H9 (cell line): ENCODE data around the gene KLK7. TPM values are rescaled to one million over a fixed set of nuclear protein-coding genes. Genes with fewer than 3 reads are reported as not detected.

Experiments used
- DNase-seq: peaks from one replicate; pipeline ENCODE4 v3.0.0-alpha.2; 2017
- H2AFZ ChIP-seq: one replicate; pipeline ENCODE4 v1.6.1; 2013; ENCODE audit warnings: mild to moderate bottlenecking, low read length, control low read depth, moderate library complexity
- H2AK5ac ChIP-seq: 2 replicates; pipeline ENCODE4 v1.6.1; 2013; ENCODE audit warnings: low read length, control low read depth, mixed read lengths; ENCODE audit not compliant: insufficient read length
- H2BK120ac ChIP-seq: one replicate; pipeline ENCODE4 v1.6.1; 2013; ENCODE audit warnings: low read depth, mild to moderate bottlenecking, low read length, control low read depth, inconsistent platforms; ENCODE audit not compliant: poor library complexity, severe bottlenecking
- H2BK12ac ChIP-seq: 2 replicates; pipeline ENCODE4 v1.6.1; 2013; ENCODE audit warnings: low read length, control low read depth, mixed read lengths, low read depth; ENCODE audit not compliant: insufficient read length
- H2BK15ac ChIP-seq: 2 replicates; pipeline ENCODE4 v1.6.1; 2013; ENCODE audit warnings: low read depth, low read length, control low read depth
- H2BK20ac ChIP-seq: one replicate; pipeline ENCODE4 v1.6.1; 2013; ENCODE audit warnings: low read depth, mild to moderate bottlenecking, low read length, control low read depth, inconsistent platforms; ENCODE audit not compliant: poor library complexity, severe bottlenecking
- H2BK5ac ChIP-seq: 2 replicates; pipeline ENCODE4 v1.6.1; 2013; ENCODE audit warnings: low read length, control low read depth, mixed read lengths; ENCODE audit not compliant: insufficient read length
- H3K14ac ChIP-seq: 2 replicates; pipeline ENCODE4 v1.6.1; 2013; ENCODE audit warnings: low read length, control low read depth; ENCODE audit not compliant: insufficient read depth
- H3K18ac ChIP-seq: 2 replicates; pipeline ENCODE4 v1.6.1; 2013; ENCODE audit warnings: low read depth, mild to moderate bottlenecking, mixed read lengths, low read length, control low read depth; ENCODE audit not compliant: insufficient read length
- H3K23ac ChIP-seq: 2 replicates; pipeline ENCODE4 v1.6.1; 2013; ENCODE audit warnings: low read length, control low read depth, mixed read lengths, low read depth; ENCODE audit not compliant: insufficient read length
- H3K23me2 ChIP-seq: 2 replicates; pipeline ENCODE4 v1.6.1; 2013; ENCODE audit warnings: low read depth, mild to moderate bottlenecking, mixed read lengths, low read length, control low read depth; ENCODE audit not compliant: insufficient read length, poor library complexity, severe bottlenecking
- H3K27ac ChIP-seq: 2 replicates; pipeline ENCODE4 v1.5.1; 2013; ENCODE audit warnings: low read length, control low read depth, mixed read lengths, low read depth; ENCODE audit not compliant: insufficient read length
- H3K27me3 ChIP-seq: 2 replicates; pipeline ENCODE4 v1.6.1; 2013; ENCODE audit warnings: low read length, control low read depth, inconsistent platforms; ENCODE audit not compliant: insufficient read depth
- H3K4ac ChIP-seq: 2 replicates; pipeline ENCODE4 v1.6.1; 2013; ENCODE audit warnings: low read depth, mild to moderate bottlenecking, control low read depth, inconsistent platforms, low read length, moderate library complexity
- H3K4me1 ChIP-seq: 2 replicates; pipeline ENCODE4 v1.6.1; 2013; ENCODE audit warnings: low read length, control low read depth, inconsistent platforms; ENCODE audit not compliant: insufficient read depth
- H3K4me2 ChIP-seq: 2 replicates; pipeline ENCODE4 v1.6.1; 2013; ENCODE audit warnings: low read length, control low read depth, mixed read lengths; ENCODE audit not compliant: insufficient read length, insufficient read depth
- H3K56ac ChIP-seq: 2 replicates; pipeline ENCODE4 v1.6.1; 2013; ENCODE audit warnings: low read depth, mild to moderate bottlenecking, mixed read lengths, low read length, control low read depth; ENCODE audit not compliant: insufficient read length
- H3K79me1 ChIP-seq: 2 replicates; pipeline ENCODE4 v1.6.1; 2013; ENCODE audit warnings: low read depth, mild to moderate bottlenecking, moderate library complexity, low read length, control low read depth, inconsistent platforms; ENCODE audit not compliant: insufficient read depth, poor library complexity, severe bottlenecking
- H3K79me2 ChIP-seq: 2 replicates; pipeline ENCODE4 v1.6.1; 2013; ENCODE audit warnings: low read length, control low read depth, inconsistent platforms; ENCODE audit not compliant: insufficient read depth
- H3K9ac ChIP-seq: 2 replicates; pipeline ENCODE4 v1.6.1; 2013; ENCODE audit warnings: low read length, control low read depth, mixed read lengths; ENCODE audit not compliant: insufficient read length; ENCODE audit errors: extremely low read depth
- H3K9me3 ChIP-seq: one replicate; pipeline ENCODE4 v1.6.1; 2013; ENCODE audit warnings: low read depth, low read length, inconsistent platforms; ENCODE audit not compliant: control insufficient read depth
- H3T11ph ChIP-seq: one replicate; pipeline ENCODE4 v1.6.1; 2013; ENCODE audit warnings: mild to moderate bottlenecking, low read length, control low read depth, inconsistent platforms
- H4K20me1 ChIP-seq: one replicate; pipeline ENCODE4 v1.6.1; 2013; ENCODE audit not compliant: control insufficient read depth, insufficient read length, insufficient read depth
- H4K5ac ChIP-seq: 2 replicates; pipeline ENCODE4 v1.6.1; 2013; ENCODE audit warnings: low read depth, mild to moderate bottlenecking, mixed read lengths, low read length, control low read depth; ENCODE audit not compliant: insufficient read length
- H4K8ac ChIP-seq: replicated peaks from 2 replicates; pipeline ENCODE4 v1.6.1; 2013; ENCODE audit warnings: low read length, control low read depth, mixed read lengths, low read depth; ENCODE audit not compliant: insufficient read length
- H4K91ac ChIP-seq: 2 replicates; pipeline ENCODE4 v1.6.1; 2013; ENCODE audit warnings: low read depth, mild to moderate bottlenecking, moderate library complexity, mixed read lengths, low read length, control low read depth; ENCODE audit not compliant: insufficient read length
- H3K27ac Mint-ChIP-seq, 3 experiments: 2 replicates in 2 of 3; 3 replicates in 1 of 3; pipeline ENCODE4 v1.8.0; 2020 to 2021; ENCODE audit warnings: mixed read lengths in 3 of 3, mild to moderate bottlenecking in 1 of 3, moderate library complexity in 1 of 3
- H3K27me3 Mint-ChIP-seq: 2 replicates; pipeline ENCODE4 v1.8.0; 2021; ENCODE audit warnings: low read depth, mild to moderate bottlenecking, moderate library complexity, mixed read lengths
- H3K36me3 Mint-ChIP-seq, 3 experiments: 2 replicates in 2 of 3; 3 replicates in 1 of 3; pipeline ENCODE4 v1.8.0; 2020 to 2021; ENCODE audit warnings: low read depth in 3 of 3, mixed read lengths in 3 of 3; ENCODE audit not compliant: insufficient read depth in 1 of 3
- H3K4me1 Mint-ChIP-seq, 2 experiments: 2 replicates each; pipeline ENCODE4 v1.8.0; 2020; ENCODE audit warnings: mixed read lengths in 2 of 2
- H3K4me3 Mint-ChIP-seq, 2 experiments: 2 replicates in 1 of 2; 3 replicates in 1 of 2; pipeline ENCODE4 v1.8.0; 2020 to 2021; ENCODE audit warnings: mild to moderate bottlenecking in 2 of 2, mixed read lengths in 2 of 2, moderate library complexity in 1 of 2
- H3K9me3 Mint-ChIP-seq, 2 experiments: 2 replicates in 1 of 2; 3 replicates in 1 of 2; pipeline ENCODE4 v1.8.0; 2020; ENCODE audit warnings: mild to moderate bottlenecking in 2 of 2, mixed read lengths in 2 of 2, moderate library complexity in 1 of 2
- CTCF ChIP-seq: fragments of 200-600 bp; sonication (generic); conservative IDR thresholded peaks from 3 replicates; pipeline ENCODE4 v1.8.0; 2021; ENCODE audit warnings: antibody characterized with exemption, mild to moderate bottlenecking
- WGBS: extraction: QIAGEN DNeasy Blood & Tissue Kit; methylation state at CpG from one replicate; pipeline ENCODE4 v1.1.7; 2013; ENCODE audit warnings: missing lambda C conversion rate, low lambda C conversion rate, mixed read lengths; ENCODE audit not compliant: insufficient read length; ENCODE audit errors: extremely low coverage; 5-methylcytosine and 5-hydroxymethylcytosine counted together
- long read RNA-seq: library from polyadenylated mRNA; unstranded; transcript quantifications from one replicate; pipeline ENCODE4 v2.0.0, GENCODE V29; 2020
- total RNA-seq: library from RNA; stranded (reverse); gene quantifications from 2 replicates; pipeline ENCODE4 v1.2.1, GENCODE V29; 2021

The KLK7 gene
- 0.13 and 0.52 TPM in 2 replicates for total RNA-seq
- long read RNA-seq, partial matches to known transcripts: 0 of 1 reads
- long read RNA-seq, other reads (novel, unspliced or antisense): 1 of 1 reads

- no peak for DNase-seq
- peak within 1 kb of the TSS; percentile 74 for H3K4me2 ChIP-seq
Measured at GRCh38 chr19:50983625-50984292, at the start of gene KLK7. Gene KLK7 (minus strand): TSS chr19:50983917. CDS start chr19:50982399, 1,518 bp downstream.

More at GRCh38 chr19:50983625-50984292, at the start of gene KLK7:
- H4K91ac ChIP-seq: no peak within 1 kb of the TSS
- H2BK120ac ChIP-seq: no peak within 1 kb of the TSS
- H3K14ac ChIP-seq: peak within 1 kb of the TSS; percentile 57; the same call in 1 of the 2 replicates
- no peak for TF ChIP-seq CTCF
- peaks cover 43% of the 10 kb centered on the region for H3K27me3 Mint-ChIP-seq
- no peaks in the 10 kb centered on the region for H3K27me3 ChIP-seq
- no peak within 1 kb of the TSS for H2BK15ac ChIP-seq
- no peak within 1 kb of the TSS for H4K5ac ChIP-seq
- H3K9me3 Mint-ChIP-seq: no peaks in the 10 kb centered on the region
- H3K56ac ChIP-seq: no peak within 1 kb of the TSS
- no peaks in the 10 kb centered on the region for H3K36me3 Mint-ChIP-seq
- H3K4ac ChIP-seq: no peak within 1 kb of the TSS
- H2AK5ac ChIP-seq: no peak within 1 kb of the TSS
- H3K23ac ChIP-seq: no peak within 1 kb of the TSS
- H3K79me2 ChIP-seq: no peaks in the 10 kb centered on the region
- H3K4me3 Mint-ChIP-seq: peak within 1 kb of the TSS in 1 of 2 experiments; percentile 41; a peak in 3 of 5 replicates
- no peak within 1 kb of the TSS for H3K27ac ChIP-seq
- WGBS: no CpG with 5 or more reads among the region's 28 CpGs
- no peaks in the 10 kb centered on the region for H3K79me1 ChIP-seq
- no peaks in the 10 kb centered on the region for H3K9me3 ChIP-seq
- no peak within 1 kb of the TSS for H2BK12ac ChIP-seq
- no peak within 1 kb of the TSS for H3K27ac Mint-ChIP-seq
- no peak within 1 kb of the TSS for H3K9ac ChIP-seq
- H3T11ph ChIP-seq: no peak within 1 kb of the TSS
- no peaks in the 10 kb centered on the region for H4K20me1 ChIP-seq
- no peak within 1 kb of the TSS for H3K18ac ChIP-seq
- H3K4me1 ChIP-seq: no peaks in the 10 kb centered on the region; the same call in 1 of the 2 replicates
- H3K23me2 ChIP-seq: no peaks in the 10 kb centered on the region
- H2BK5ac ChIP-seq: no peak within 1 kb of the TSS
- H3K4me1 Mint-ChIP-seq: peaks cover 15 to 24% of the 10 kb centered on the region in 2 experiments
- H2BK20ac ChIP-seq: no peak within 1 kb of the TSS
- H4K8ac ChIP-seq: no peak within 1 kb of the TSS
- no peak within 1 kb of the TSS for H2AFZ ChIP-seq
